Stimulated activated CD8-positive, alpha-beta memory T cell treated with anti-CD3 and anti-CD28 coated beads, Interleukin-15, amount 100 ng/mL, for 4 hours (primary cell): ENCODE data around the gene C19orf33.

ENCODE experiments used
- DNase-seq, 2 donors: peaks; one replicate each; pipeline ENCODE4 v3.0.0-alpha.2; 2020; ENCODE audit warnings: low read depth in 2 of 2

The C19orf33 gene

GRCh38 chr19:38308926-38309614 is 5.0 kb downstream of the C19orf33 start:
- no peak for DNase-seq

- no peak for DNase-seq
Observed at GRCh38 chr19:38309615-38310278, 5.7 kb downstream of the C19orf33 start.

GRCh38 chr19:38310279-38310670 is 6.2 kb downstream of the C19orf33 start:
- no peak for DNase-seq

GRCh38 chr19:38310986-38311385 is 6.9 kb downstream of the C19orf33 start:
- DNase-seq = no peak

- DNase-seq = peak; percentile 86 to 90
Observed at GRCh38 chr19:38315657-38316476, 11.8 kb downstream of the C19orf33 start, which contains the start of gene YIF1B. TSS of gene YIF1B (minus strand) at chr19:38315947. CDS start at chr19:38315917, 30 bp downstream.

- DNase-seq = no peak
Observed at GRCh38 chr19:38316477-38317067, 12.5 kb downstream of the C19orf33 start.

GRCh38 chr19:38317104-38317612 is 13.1 kb downstream of the C19orf33 start:
- no peak for DNase-seq

- no peak for DNase-seq
Observed at GRCh38 chr19:38318660-38319059, 14.6 kb downstream of the C19orf33 start.

GRCh38 chr19:38319421-38320258 is 15.6 kb downstream of the C19orf33 start, which contains the start of gene KCNK6:
TSS of gene KCNK6 (plus strand) at chr19:38319845. CDS start at chr19:38319951, 106 bp downstream.
- peak; percentile 30 to 50 for DNase-seq

GRCh38 chr19:38320969-38321339 is 16.9 kb downstream of the C19orf33 start:
- no peak for DNase-seq

- DNase-seq = no peak
Observed at GRCh38 chr19:38321646-38322196, 17.7 kb downstream of the C19orf33 start.

GRCh38 chr19:38323291-38323690 is 19.2 kb downstream of the C19orf33 start:
- DNase-seq = no peak

GRCh38 chr19:38324431-38324830 is 20.4 kb downstream of the C19orf33 start:
- DNase-seq = no peak

GRCh38 chr19:38326591-38326990 is 22.5 kb downstream of the C19orf33 start:
- DNase-seq = no peak

- DNase-seq = no peak
Observed at GRCh38 chr19:38329651-38330050, 25.6 kb downstream of the C19orf33 start.

GRCh38 chr19:38331728-38332127 is 27.7 kb downstream of the C19orf33 start:
- DNase-seq = no peak

GRCh38 chr19:38333245-38333644 is 29.2 kb downstream of the C19orf33 start:
- no peak for DNase-seq

GRCh38 chr19:38335949-38336637 is 32.0 kb downstream of the C19orf33 start:
- peak; percentile 83 to 93 for DNase-seq

- DNase-seq = peak; percentile 86 to 92
Observed at GRCh38 chr19:38336638-38337359, 32.7 kb downstream of the C19orf33 start.
